GM23338 (cell line): Measurements from ENCODE around the gene HDAC9. TPM values are rescaled to one million over a fixed set of nuclear protein-coding genes. Genes with fewer than 3 reads are reported as not detected.

Experiments used
- ATAC-seq: fragments of 200-7000 bp; cut with Tn5 transposase; 3 replicates; pipeline ENCODE4 v1.9.1; 2020
- DNase-seq: peaks from one replicate; pipeline ENCODE4 v3.0.0-alpha.2; 2015; ENCODE audit warnings: low spot score
- H2AFZ ChIP-seq: fragments of 200-600 bp; sonication (generic); 2 replicates; pipeline ENCODE4 v1.8.0; 2016; ENCODE audit warnings: antibody characterized with exemption, mild to moderate bottlenecking, moderate library complexity
- H3F3A ChIP-seq: fragments of 200-600 bp; sonication (generic); replicated peaks from 2 replicates; pipeline ENCODE4 v1.8.0; 2017; ENCODE audit warnings: antibody characterized with exemption, mixed run types, low read depth
- H3K27ac ChIP-seq: fragments of 200-600 bp; sonication (generic); 2 replicates; pipeline ENCODE4 v1.6.1; 2016; ENCODE audit warnings: low read depth
- H3K27me3 ChIP-seq: fragments of 200-600 bp; sonication (generic); 2 replicates; pipeline ENCODE4 v1.8.0; 2016; ENCODE audit warnings: mild to moderate bottlenecking, mixed run types, moderate library complexity; ENCODE audit not compliant: insufficient read depth
- H3K36me3 ChIP-seq: fragments of 200-600 bp; sonication (generic); 2 replicates; pipeline ENCODE4 v1.8.0; 2016; ENCODE audit warnings: mild to moderate bottlenecking; ENCODE audit not compliant: insufficient read depth
- H3K4me1 ChIP-seq: fragments of 200-600 bp; sonication (generic); 2 replicates; pipeline ENCODE4 v1.8.0; 2016; ENCODE audit warnings: mild to moderate bottlenecking, moderate library complexity; ENCODE audit not compliant: insufficient read depth
- H3K4me2 ChIP-seq: fragments of 200-600 bp; sonication (generic); 2 replicates; pipeline ENCODE4 v1.7.1; 2017; ENCODE audit warnings: mixed run types
- H3K4me3 ChIP-seq: fragments of 200-600 bp; sonication (generic); 2 replicates; pipeline ENCODE4 v1.6.1; 2016; ENCODE audit warnings: mixed run types
- H3K79me2 ChIP-seq: fragments of 200-600 bp; sonication (generic); replicated peaks from 2 replicates; pipeline ENCODE4 v1.8.0; 2017; ENCODE audit warnings: mild to moderate bottlenecking; ENCODE audit not compliant: insufficient read depth
- H3K9me2 ChIP-seq: fragments of 200-600 bp; sonication (generic); 2 replicates; pipeline ENCODE4 v1.8.0; 2017; ENCODE audit not compliant: insufficient read depth
- H4K20me1 ChIP-seq: fragments of 200-600 bp; sonication (generic); replicated peaks from 2 replicates; pipeline ENCODE4 v1.8.0; 2017; ENCODE audit warnings: mild to moderate bottlenecking; ENCODE audit not compliant: insufficient read depth
- H3K27ac Mint-ChIP-seq: 2 replicates; pipeline ENCODE4 v1.8.0; 2020; ENCODE audit warnings: inconsistent platforms, mild to moderate bottlenecking, moderate library complexity, mixed read lengths
- H3K27me3 Mint-ChIP-seq: 3 replicates; pipeline ENCODE4 v1.8.0; 2022; ENCODE audit warnings: low read depth, mild to moderate bottlenecking, moderate library complexity, mixed read lengths, inconsistent platforms; ENCODE audit not compliant: insufficient read depth, poor library complexity
- H3K36me3 Mint-ChIP-seq: 3 replicates; pipeline ENCODE4 v1.8.0; 2021; ENCODE audit warnings: low read depth, mild to moderate bottlenecking, inconsistent platforms, moderate library complexity, mixed read lengths
- H3K4me1 Mint-ChIP-seq: 3 replicates; pipeline ENCODE4 v1.8.0; 2020; ENCODE audit warnings: mild to moderate bottlenecking, inconsistent platforms, mixed read lengths
- H3K4me3 Mint-ChIP-seq: 3 replicates; pipeline ENCODE4 v1.8.0; 2021; ENCODE audit warnings: moderate library complexity, mild to moderate bottlenecking, inconsistent platforms, mixed read lengths
- H3K9me3 Mint-ChIP-seq: 3 replicates; pipeline ENCODE4 v1.8.0; 2020; ENCODE audit warnings: moderate library complexity, mild to moderate bottlenecking, inconsistent platforms, mixed read lengths
- CREB1 ChIP-seq: fragments of 250-450 bp; sonication (Bioruptor Pico); IDR thresholded peaks from 2 replicates; pipeline ENCODE4 v1.5.0; 2020; ENCODE audit warnings: low read depth, mild to moderate bottlenecking, moderate library complexity
- CTCF ChIP-seq, 2 experiments: fragments of 200-600 bp in 1 of 2; sonication (generic) in 1 of 2; conservative IDR thresholded peaks; 2 replicates each; pipeline versions ENCODE4 v1.5.1 to v1.6.1; 2016 to 2017; ENCODE audit warnings: antibody characterized with exemption in 2 of 2, low read depth in 2 of 2, mild to moderate bottlenecking in 2 of 2, moderate library complexity in 1 of 2
- ETS1 ChIP-seq: IDR thresholded peaks from 2 replicates; pipeline ENCODE4 v1.6.1; 2016; ENCODE audit warnings: antibody characterized with exemption
- EZH2 ChIP-seq: fragments of 200-600 bp; sonication (generic); IDR thresholded peaks from one replicate; pipeline ENCODE4 v1.8.0; 2017; ENCODE audit warnings: antibody characterized with exemption, mild to moderate bottlenecking, low read depth; ENCODE audit not compliant: unreplicated experiment
- EZH2phosphoT487 ChIP-seq: fragments of 200-600 bp; sonication (generic); IDR thresholded peaks from one replicate; pipeline ENCODE4 v1.8.1; 2018; ENCODE audit warnings: antibody characterized with exemption; ENCODE audit not compliant: unreplicated experiment
- JUNB ChIP-seq: IDR thresholded peaks from one replicate; pipeline ENCODE4 v1.6.1; 2016; ENCODE audit warnings: antibody characterized with exemption; ENCODE audit not compliant: unreplicated experiment
- NANOG ChIP-seq: IDR thresholded peaks from 2 replicates; pipeline ENCODE4 v1.6.1; 2016; ENCODE audit warnings: antibody characterized with exemption, borderline replicate concordance
- POLR2AphosphoS5 ChIP-seq: IDR thresholded peaks from 2 replicates; pipeline ENCODE4 v1.6.1; 2016; ENCODE audit warnings: antibody characterized with exemption, low read depth
- REST ChIP-seq: IDR thresholded peaks from one replicate; pipeline ENCODE4 v1.6.1; 2018; ENCODE audit warnings: antibody characterized with exemption; ENCODE audit not compliant: unreplicated experiment
- STAT1 ChIP-seq: IDR thresholded peaks from one replicate; pipeline ENCODE4 v1.6.1; 2016; ENCODE audit warnings: antibody characterized with exemption; ENCODE audit not compliant: unreplicated experiment
- ZNF331 ChIP-seq: fragments of 250-450 bp; sonication (Bioruptor Pico); IDR thresholded peaks from 2 replicates; pipeline ENCODE4 v1.5.0; 2020; ENCODE audit warnings: low read depth, mild to moderate bottlenecking, moderate library complexity
- polyA plus RNA-seq: library from polyadenylated mRNA; unstranded; fragments of >200 nt; fragmentation: Nextera tagmentation; extraction: Ambion mirVana; gene quantifications from 2 replicates; pipeline ENCODE4 v1.2.1, GENCODE V29; 2016
- total RNA-seq: library from RNA; depleted of rRNA; stranded (reverse); fragments of >200 nt; shearing (Covaris generic); gene quantifications from 2 replicates; pipeline ENCODE4 v1.2.3, GENCODE V29; 2014

HDAC9 gene
- total and polyA plus RNA-seq, 2 experiments from 2014 or later, result 8.3 to 18.5 TPM

- TF ChIP-seq REST, result no peak
- no peak for TF ChIP-seq ZNF331 (CRISPR knock-in tag)
- TF ChIP-seq POLR2AphosphoS5, result no peak
- TF ChIP-seq EZH2, result no peak
- no peak for TF ChIP-seq CREB1
- no peak for TF ChIP-seq NANOG
- no peak for TF ChIP-seq CTCF (conservative IDR thresholded peaks at IDR 0.05; ENCODE audit: low read depth in 2 of 2)
- no peak for TF ChIP-seq STAT1
- TF ChIP-seq JUNB, result no peak
- TF ChIP-seq EZH2phosphoT487, result no peak
- TF ChIP-seq ETS1, result no peak
Observed at GRCh38 chr7:18552943-18553604, 57.5 kb downstream of the HDAC9 start (continued).

- Mint-ChIP-seq H3K9me3 (no peaks in the 10 kb centered on the region), H3K4me3 (no peak overlapping the region), H3K36me3 (no peaks in the 10 kb centered on the region), H3K27me3 (no peaks in the 10 kb centered on the region), H3K4me1 (peaks cover 11% of the 10 kb centered on the region), H3K27ac (no peak overlapping the region)
- no peaks in the 10 kb centered on the region for H3K27me3 ChIP-seq
- no peaks in the 10 kb centered on the region for H3K36me3 ChIP-seq
- H2AFZ ChIP-seq, result no peak overlapping the region
- H3K4me3 ChIP-seq, result no peak overlapping the region
- ATAC-seq, result no peak
- H3K79me2 ChIP-seq, result no peaks in the 10 kb centered on the region
- no peak for DNase-seq
- H3K9me2 ChIP-seq, result no peaks in the 10 kb centered on the region
- no peaks in the 10 kb centered on the region for H4K20me1 ChIP-seq
- no peaks in the 10 kb centered on the region for H3K4me1 ChIP-seq
- H3K4me2 ChIP-seq, result no peak overlapping the region
- no peak for TF ChIP-seq NANOG
- TF ChIP-seq CREB1, result no peak
- no peak for TF ChIP-seq REST
- no peak for TF ChIP-seq STAT1
- TF ChIP-seq JUNB, result no peak
- no peak for TF ChIP-seq EZH2
- H3K27ac ChIP-seq, result no peak overlapping the region
- no peaks in the 10 kb centered on the region for H3F3A ChIP-seq
Observed at GRCh38 chr7:18553605-18554003, 58.1 kb downstream of the HDAC9 start.
